Stimulated activated CD8-positive, alpha-beta memory T cell treated with anti-CD3 and anti-CD28 coated beads, Interleukin-7, amount 100 ng/mL, for 48 hours (primary cell): ENCODE results near the gene DOCK1.

ENCODE experiments used
- DNase-seq, 2 donors: peaks; one replicate each; pipeline ENCODE4 v3.0.0-alpha.2; 2020; ENCODE audit warnings: low read depth in 1 of 2; ENCODE audit errors: extremely low read depth in 1 of 2

The DOCK1 gene

DNA sequence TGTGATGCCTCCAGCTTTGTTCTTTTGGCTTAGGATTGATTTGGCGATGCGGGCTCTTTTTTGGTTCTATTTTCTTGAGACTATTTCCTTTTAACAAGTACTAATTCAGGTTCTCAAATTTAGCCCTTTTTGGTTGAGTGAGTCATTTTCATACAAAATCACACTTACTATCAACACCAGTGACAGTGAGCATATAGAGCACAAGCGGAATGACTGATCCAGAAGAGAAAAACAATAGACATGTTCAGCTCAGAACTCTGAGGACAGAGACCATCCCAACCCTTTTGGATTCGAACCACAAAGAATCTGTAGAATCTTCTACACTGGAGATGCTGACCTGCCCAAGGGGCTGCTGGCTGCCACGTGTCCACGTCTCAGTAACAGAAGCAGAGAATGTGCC, 347.6 kb downstream of the DOCK1 start:
- DNase-seq, result no peak

DNA sequence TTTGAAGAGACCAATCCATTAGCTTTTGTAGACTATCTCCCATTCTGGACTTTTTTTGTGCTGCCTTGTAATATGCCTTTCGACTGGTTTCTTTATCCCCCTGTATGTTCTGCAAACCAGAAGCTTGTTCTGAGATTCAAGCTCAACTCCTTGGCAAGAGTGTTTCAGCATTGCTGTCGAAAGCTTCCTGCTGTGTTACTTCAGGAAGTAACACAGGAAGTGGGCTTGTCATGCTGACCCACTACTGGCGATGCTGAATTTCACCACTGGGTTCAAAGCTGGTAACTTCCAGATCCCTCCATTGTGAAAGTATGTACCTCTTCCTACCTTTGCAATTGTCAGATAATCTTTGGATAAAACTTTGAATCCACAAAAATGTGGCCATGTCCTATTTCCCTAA, 349.0 kb downstream of the DOCK1 start:
- DNase-seq, result no peak

- no peak for DNase-seq
Observed at GRCh38 chr10:127257395-127257794, 352.2 kb downstream of the DOCK1 start.

DNA sequence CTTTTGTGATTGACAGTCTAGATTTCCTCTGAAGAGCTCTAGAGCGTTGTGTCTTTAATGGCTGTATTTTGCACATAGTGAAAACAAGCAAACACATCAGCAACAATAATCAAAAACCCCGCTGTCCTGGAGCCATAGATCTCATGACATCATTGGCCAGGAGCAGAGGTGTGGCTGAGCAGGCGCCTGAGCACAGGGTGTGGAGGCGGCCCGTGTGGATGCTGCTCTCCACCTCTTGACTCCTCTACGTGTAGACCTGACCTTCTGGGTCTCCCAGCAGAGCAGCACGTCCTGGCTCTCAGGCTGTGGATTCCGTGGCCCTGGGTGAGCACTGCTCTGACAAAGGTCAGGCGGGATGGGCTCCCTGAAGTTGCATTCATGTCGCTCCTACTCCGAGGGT, 354.1 kb downstream of the DOCK1 start:
- no peak for DNase-seq

DNA sequence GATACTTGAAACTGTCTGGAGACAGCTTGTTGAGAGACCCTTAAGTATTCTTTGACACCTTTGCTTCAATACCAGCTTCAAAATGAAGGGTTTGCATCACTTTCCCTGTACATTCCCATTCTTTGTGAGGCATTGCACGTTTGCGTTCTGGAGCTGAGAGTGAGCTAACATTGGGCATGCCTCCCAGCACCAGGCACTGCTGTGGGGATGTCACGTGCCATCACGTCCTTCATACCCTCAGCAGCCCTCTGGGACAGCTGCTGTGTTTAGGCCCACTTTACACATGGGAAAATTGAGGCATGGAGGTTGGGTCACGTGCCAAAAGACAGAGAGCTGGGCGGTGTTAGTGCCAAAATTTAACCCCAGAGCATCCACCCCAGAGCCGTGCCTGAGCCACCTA, 357.4 kb downstream of the DOCK1 start:
- no peak for DNase-seq

- DNase-seq, result no peak
Observed at GRCh38 chr10:127265288-127265687, 360.1 kb downstream of the DOCK1 start.

GRCh38 chr10:127266431-127266830, 361.2 kb downstream of the DOCK1 start:
- DNase-seq, result no peak

GRCh38 chr10:127267442-127267841, 362.2 kb downstream of the DOCK1 start:
- no peak for DNase-seq

DNA sequence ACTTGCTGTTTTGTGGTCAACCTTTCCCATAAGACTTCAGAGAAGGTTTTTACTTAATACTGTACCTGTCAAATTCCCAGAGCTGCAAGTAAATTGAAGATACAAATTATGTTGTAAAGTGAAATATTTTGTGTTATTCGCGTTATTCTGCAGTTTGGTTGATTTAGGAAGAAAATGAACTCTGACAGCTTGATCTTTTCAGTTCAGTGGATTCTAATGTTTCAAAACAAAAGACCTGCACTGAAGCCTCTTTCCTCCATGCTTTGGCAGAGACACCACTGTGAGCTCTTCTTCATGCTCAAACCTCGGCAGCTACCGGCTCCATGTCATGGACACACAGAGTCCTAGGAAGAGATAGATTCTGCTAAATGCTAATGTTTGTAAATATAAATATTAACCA, 366.8 kb downstream of the DOCK1 start:
- DNase-seq, result no peak

- no peak for DNase-seq
Observed at GRCh38 chr10:127275272-127275671, 370.0 kb downstream of the DOCK1 start.

DNA sequence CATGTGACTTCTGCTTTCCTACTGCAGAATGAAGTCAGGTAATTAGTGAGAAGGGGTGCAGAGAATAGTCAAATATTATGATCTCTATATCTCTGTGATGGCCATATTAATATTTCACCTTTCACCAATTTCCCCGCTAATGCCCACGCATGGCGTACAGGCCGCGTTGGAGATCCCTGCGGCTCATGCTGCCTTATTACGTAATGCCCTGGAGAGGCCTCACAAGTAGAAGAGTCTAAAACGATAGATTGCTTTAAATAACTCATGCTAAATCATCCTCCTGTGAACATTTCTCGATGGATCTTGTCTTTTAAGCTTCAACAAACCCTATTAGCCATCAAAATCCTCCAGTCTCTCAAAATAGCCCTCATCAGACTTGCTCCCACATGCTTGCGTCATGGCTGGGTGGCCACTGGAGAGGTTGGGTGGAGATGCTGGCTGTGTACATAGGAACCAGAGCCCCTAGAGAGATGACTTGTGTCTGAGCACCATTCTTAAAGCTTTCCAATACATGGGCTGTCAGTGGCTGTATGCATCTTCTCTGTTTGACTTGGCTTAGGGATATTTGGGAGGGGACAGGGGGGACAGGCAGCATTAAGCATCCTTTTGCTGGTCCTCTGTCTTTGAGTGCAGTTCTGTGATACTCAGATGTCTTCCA, 370.7 kb downstream of the DOCK1 start:
- DNase-seq, result no peak

- DNase-seq, result no peak
Observed at GRCh38 chr10:127276794-127277462, 371.7 kb downstream of the DOCK1 start.

- no peak for DNase-seq
Observed at GRCh38 chr10:127278001-127278400, 372.8 kb downstream of the DOCK1 start.

GRCh38 chr10:127279334-127279774, 374.1 kb downstream of the DOCK1 start:
- no peak for DNase-seq

DNA sequence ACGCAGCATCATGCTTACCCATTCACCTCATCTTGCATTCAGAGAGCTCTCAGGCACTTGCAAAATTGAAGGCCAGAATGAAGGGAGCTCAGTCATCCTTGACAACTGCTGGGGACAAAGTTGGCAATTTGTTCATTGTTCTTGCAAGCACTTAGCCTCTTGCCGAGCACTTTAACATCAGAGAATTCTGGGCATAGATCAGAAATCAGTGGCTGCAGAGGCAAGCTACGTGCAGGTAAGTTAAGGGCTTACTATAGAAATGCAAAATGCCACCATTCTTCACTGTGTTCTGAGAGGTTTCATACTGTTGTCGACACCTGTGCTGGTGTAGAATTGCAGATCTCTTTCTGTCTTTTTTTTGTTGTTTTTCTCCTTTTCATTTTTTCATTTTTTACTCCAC, 375.2 kb downstream of the DOCK1 start:
- DNase-seq, result no peak

GRCh38 chr10:127283017-127283416, 377.8 kb downstream of the DOCK1 start:
- no peak for DNase-seq

DNA sequence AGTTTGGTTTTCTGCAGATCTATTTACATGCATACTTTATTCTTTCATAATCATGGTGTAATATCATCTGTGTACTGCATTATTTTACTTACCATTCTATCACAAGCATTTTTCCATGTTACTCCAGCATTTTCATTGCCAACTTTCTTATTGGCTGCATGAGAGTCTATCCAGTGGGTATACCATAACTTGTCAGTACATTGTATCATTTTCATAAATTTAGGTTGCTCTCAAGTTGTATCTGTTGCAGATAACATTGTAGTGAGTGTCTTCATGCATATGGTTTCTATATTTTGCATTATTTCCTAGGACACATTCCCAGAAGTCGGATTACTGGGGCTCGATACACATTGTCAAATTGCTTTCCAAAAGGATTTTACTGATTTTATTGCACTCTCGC, 378.3 kb downstream of the DOCK1 start:
- no peak for DNase-seq

- DNase-seq, result no peak
Observed at GRCh38 chr10:127290850-127291249, 385.6 kb downstream of the DOCK1 start.

DNA sequence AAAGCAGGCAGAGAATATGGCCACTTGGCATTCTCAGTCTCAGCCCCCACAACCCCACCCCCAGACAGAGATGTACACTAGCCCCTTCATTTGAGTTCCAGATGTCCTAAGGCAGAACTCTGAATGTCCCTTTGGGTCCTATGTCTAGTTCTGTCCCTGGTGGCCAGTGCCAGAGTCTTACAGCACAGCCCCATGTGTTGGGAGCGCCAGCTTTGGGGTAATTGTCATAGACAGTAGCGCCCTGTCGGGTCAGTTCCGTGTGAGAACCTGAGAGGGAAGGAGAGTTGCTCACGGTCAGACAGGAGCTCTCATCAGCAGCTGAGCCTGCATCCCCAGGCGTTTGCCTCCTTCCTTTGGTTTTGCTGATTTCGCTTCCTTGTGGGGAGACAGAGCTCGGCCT, 386.1 kb downstream of the DOCK1 start:
- DNase-seq, result no peak

DNA sequence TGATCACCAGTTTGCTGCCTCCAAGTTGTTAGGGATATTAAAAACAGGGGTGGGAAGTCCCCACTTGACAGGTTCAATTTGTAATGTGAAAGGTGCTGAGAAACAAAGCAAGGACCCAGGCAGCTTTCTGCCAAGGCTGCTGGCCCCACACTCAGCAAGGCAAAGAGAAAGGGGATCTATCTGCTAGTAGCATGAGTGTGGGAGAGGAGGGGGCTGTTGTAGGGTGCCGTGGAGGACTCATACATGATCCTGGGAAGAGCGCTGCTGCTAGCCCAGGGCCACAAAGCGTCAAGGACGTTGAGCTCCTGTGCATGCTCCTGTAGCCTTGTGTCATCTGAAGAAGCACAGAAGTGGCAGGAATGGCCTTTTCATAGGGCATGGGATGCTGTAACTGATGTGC, 387.7 kb downstream of the DOCK1 start:
- DNase-seq, result no peak

DNA sequence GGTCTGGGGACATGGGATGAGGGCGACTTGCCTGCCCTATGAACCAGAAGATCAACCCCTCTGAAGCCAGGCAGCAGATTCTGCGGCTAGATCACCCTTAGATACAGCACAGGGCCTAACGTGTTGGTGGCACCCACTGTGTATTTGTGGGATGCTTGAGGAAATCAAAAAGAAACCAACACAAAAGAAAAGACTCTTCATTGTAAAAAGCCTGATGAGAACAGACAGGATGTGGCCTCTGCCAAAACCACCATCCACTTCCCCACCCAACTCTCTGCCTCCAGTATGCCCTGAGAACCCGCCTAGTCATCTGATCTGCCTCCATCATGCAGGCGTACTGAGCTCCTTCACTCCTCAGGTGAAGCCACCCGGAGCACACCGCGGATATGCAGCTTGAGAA, 388.4 kb downstream of the DOCK1 start:
- DNase-seq, result peak; percentile 15 to 34

DNA sequence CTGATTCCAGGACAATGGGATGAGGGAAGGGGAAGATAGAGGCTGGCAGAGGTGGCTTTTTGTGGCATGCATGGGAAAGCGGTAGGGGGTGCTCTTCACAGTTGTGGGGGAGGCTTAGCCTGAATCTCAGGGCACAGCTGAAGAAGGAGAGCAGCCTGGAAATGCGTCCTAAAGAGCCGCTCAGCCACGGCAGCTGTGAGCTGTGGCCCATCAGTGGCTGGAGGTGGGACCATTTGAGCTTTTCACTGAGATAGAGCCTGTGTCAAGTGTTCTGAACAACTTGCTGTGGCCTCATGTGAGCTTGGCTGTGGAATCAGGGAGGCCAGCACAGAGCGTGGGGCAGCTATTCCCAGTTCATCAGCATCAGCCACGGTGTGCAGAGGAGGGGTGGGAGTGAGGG, 391.5 kb downstream of the DOCK1 start:
- DNase-seq, result no peak

GRCh38 chr10:127298381-127298780, 393.2 kb downstream of the DOCK1 start:
- no peak for DNase-seq
